GM23338 (cell line): ENCODE results near the gene FRMD4A. TPM values are rescaled to one million over a fixed set of nuclear protein-coding genes. Genes with fewer than 3 reads are reported as not detected.
"Not testable (repeated sequence)": the region's sequence is repeated elsewhere in the genome, so short reads cannot be mapped to it uniquely, and the experiment has no call there.

Experiments
- ATAC-seq: fragments of 200-7000 bp; cut with Tn5 transposase; 3 replicates; pipeline ENCODE4 v1.9.1; 2020
- DNase-seq: peaks from one replicate; pipeline ENCODE4 v3.0.0-alpha.2; 2015; ENCODE audit warnings: low spot score
- H2AFZ ChIP-seq: fragments of 200-600 bp; sonication (generic); 2 replicates; pipeline ENCODE4 v1.8.0; 2016; ENCODE audit warnings: antibody characterized with exemption, mild to moderate bottlenecking, moderate library complexity
- H3F3A ChIP-seq: fragments of 200-600 bp; sonication (generic); replicated peaks from 2 replicates; pipeline ENCODE4 v1.8.0; 2017; ENCODE audit warnings: antibody characterized with exemption, mixed run types, low read depth
- H3K27ac ChIP-seq: fragments of 200-600 bp; sonication (generic); 2 replicates; pipeline ENCODE4 v1.6.1; 2016; ENCODE audit warnings: low read depth
- H3K27me3 ChIP-seq: fragments of 200-600 bp; sonication (generic); 2 replicates; pipeline ENCODE4 v1.8.0; 2016; ENCODE audit warnings: mild to moderate bottlenecking, mixed run types, moderate library complexity; ENCODE audit not compliant: insufficient read depth
- H3K36me3 ChIP-seq: fragments of 200-600 bp; sonication (generic); 2 replicates; pipeline ENCODE4 v1.8.0; 2016; ENCODE audit warnings: mild to moderate bottlenecking; ENCODE audit not compliant: insufficient read depth
- H3K4me1 ChIP-seq: fragments of 200-600 bp; sonication (generic); 2 replicates; pipeline ENCODE4 v1.8.0; 2016; ENCODE audit warnings: mild to moderate bottlenecking, moderate library complexity; ENCODE audit not compliant: insufficient read depth
- H3K4me2 ChIP-seq: fragments of 200-600 bp; sonication (generic); 2 replicates; pipeline ENCODE4 v1.7.1; 2017; ENCODE audit warnings: mixed run types
- H3K4me3 ChIP-seq: fragments of 200-600 bp; sonication (generic); 2 replicates; pipeline ENCODE4 v1.6.1; 2016; ENCODE audit warnings: mixed run types
- H3K79me2 ChIP-seq: fragments of 200-600 bp; sonication (generic); replicated peaks from 2 replicates; pipeline ENCODE4 v1.8.0; 2017; ENCODE audit warnings: mild to moderate bottlenecking; ENCODE audit not compliant: insufficient read depth
- H3K9me2 ChIP-seq: fragments of 200-600 bp; sonication (generic); 2 replicates; pipeline ENCODE4 v1.8.0; 2017; ENCODE audit not compliant: insufficient read depth
- H4K20me1 ChIP-seq: fragments of 200-600 bp; sonication (generic); replicated peaks from 2 replicates; pipeline ENCODE4 v1.8.0; 2017; ENCODE audit warnings: mild to moderate bottlenecking; ENCODE audit not compliant: insufficient read depth
- H3K27ac Mint-ChIP-seq: 2 replicates; pipeline ENCODE4 v1.8.0; 2020; ENCODE audit warnings: inconsistent platforms, mild to moderate bottlenecking, moderate library complexity, mixed read lengths
- H3K27me3 Mint-ChIP-seq: 3 replicates; pipeline ENCODE4 v1.8.0; 2022; ENCODE audit warnings: low read depth, mild to moderate bottlenecking, moderate library complexity, mixed read lengths, inconsistent platforms; ENCODE audit not compliant: insufficient read depth, poor library complexity
- H3K36me3 Mint-ChIP-seq: 3 replicates; pipeline ENCODE4 v1.8.0; 2021; ENCODE audit warnings: low read depth, mild to moderate bottlenecking, inconsistent platforms, moderate library complexity, mixed read lengths
- H3K4me1 Mint-ChIP-seq: 3 replicates; pipeline ENCODE4 v1.8.0; 2020; ENCODE audit warnings: mild to moderate bottlenecking, inconsistent platforms, mixed read lengths
- H3K4me3 Mint-ChIP-seq: 3 replicates; pipeline ENCODE4 v1.8.0; 2021; ENCODE audit warnings: moderate library complexity, mild to moderate bottlenecking, inconsistent platforms, mixed read lengths
- H3K9me3 Mint-ChIP-seq: 3 replicates; pipeline ENCODE4 v1.8.0; 2020; ENCODE audit warnings: moderate library complexity, mild to moderate bottlenecking, inconsistent platforms, mixed read lengths
- EZH2 ChIP-seq: fragments of 200-600 bp; sonication (generic); IDR thresholded peaks from one replicate; pipeline ENCODE4 v1.8.0; 2017; ENCODE audit warnings: antibody characterized with exemption, mild to moderate bottlenecking, low read depth; ENCODE audit not compliant: unreplicated experiment
- NANOG ChIP-seq: IDR thresholded peaks from 2 replicates; pipeline ENCODE4 v1.6.1; 2016; ENCODE audit warnings: antibody characterized with exemption, borderline replicate concordance
- POLR2AphosphoS5 ChIP-seq: IDR thresholded peaks from 2 replicates; pipeline ENCODE4 v1.6.1; 2016; ENCODE audit warnings: antibody characterized with exemption, low read depth
- ZNF462 ChIP-seq: fragments of 250-450 bp; sonication (Bioruptor Pico); IDR thresholded peaks from 2 replicates; pipeline ENCODE4 v1.5.0; 2020; ENCODE audit warnings: mild to moderate bottlenecking, moderate library complexity
- polyA plus RNA-seq: library from polyadenylated mRNA; unstranded; fragments of >200 nt; fragmentation: Nextera tagmentation; extraction: Ambion mirVana; gene quantifications from 2 replicates; pipeline ENCODE4 v1.2.1, GENCODE V29; 2016
- total RNA-seq: library from RNA; depleted of rRNA; stranded (reverse); fragments of >200 nt; shearing (Covaris generic); gene quantifications from 2 replicates; pipeline ENCODE4 v1.2.3, GENCODE V29; 2014

Gene FRMD4A
- total and polyA plus RNA-seq, 2 experiments from 2014 or later = 14.0 to 20.1 TPM

DNA sequence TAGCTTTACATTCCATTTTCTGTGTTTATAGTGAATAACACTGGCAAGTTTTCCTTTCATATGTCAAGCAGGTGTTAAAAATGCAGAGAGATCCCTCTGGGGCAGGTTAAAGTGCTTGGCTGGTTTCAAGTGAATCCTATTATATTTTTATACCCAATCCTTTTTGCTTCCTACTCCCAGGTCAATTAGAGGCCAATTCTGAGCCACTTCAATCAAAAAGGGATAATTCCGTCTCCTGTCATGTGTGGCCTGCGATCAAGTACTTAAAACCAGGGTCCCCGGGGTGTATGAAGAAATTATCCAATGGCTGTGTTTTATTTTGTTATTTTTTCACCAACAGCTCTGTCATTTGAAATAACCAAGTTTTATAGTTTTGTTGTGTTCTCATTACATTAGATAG lies 430.8 kb downstream of the FRMD4A start (continued):
- TF ChIP-seq ZNF462 (no peak), POLR2AphosphoS5 (no peak), EZH2 (no peak), NANOG (no peak)

DNA sequence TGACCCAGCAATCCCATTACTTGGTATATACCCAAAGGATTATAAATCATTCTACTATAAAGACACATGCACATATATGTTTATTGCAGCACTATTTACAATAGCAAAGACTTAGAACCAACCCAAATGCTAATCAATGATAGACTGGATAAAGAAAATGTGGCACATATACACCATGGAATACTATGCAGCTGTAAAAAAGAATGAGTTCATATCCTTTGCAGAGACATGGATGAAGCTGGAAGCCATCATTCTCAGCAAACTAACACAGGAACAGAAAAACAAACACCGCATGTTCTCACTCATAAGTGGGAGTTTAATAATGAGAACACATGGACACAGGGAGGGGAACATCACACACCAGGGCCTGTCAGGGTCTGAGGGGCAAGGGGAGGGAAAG lies 434.6 kb downstream of the FRMD4A start:
- Histone ChIP-seq H3K4me1 (peaks cover 18% of the 10 kb centered on the region), H3K27me3 (peaks cover 21% of the 10 kb centered on the region)
- H3K79me2 ChIP-seq, H3K27ac Mint-ChIP-seq, H3K9me2 ChIP-seq, DNase-seq, H3K9me3 Mint-ChIP-seq, H4K20me1 ChIP-seq, H3K4me2 ChIP-seq, H3K36me3 ChIP-seq, H3K4me3 ChIP-seq, H3F3A ChIP-seq, ATAC-seq, H3K4me3 Mint-ChIP-seq, H3K27ac ChIP-seq, H2AFZ ChIP-seq, H3K36me3 Mint-ChIP-seq: not testable (repeated sequence)
- Mint-ChIP-seq H3K27me3 (peaks cover 19% of the 10 kb centered on the region), H3K4me1 (peaks cover 17% of the 10 kb centered on the region)

GRCh38 chr10:13894412-13895093 lies 436.2 kb downstream of the FRMD4A start:
- Histone ChIP-seq H3K27ac (no peak overlapping the region), H4K20me1 (no peaks in the 10 kb centered on the region), H3K4me2 (0 out of 2 replicates have a peak overlapping the region, but pooled peaks have one; percentile 38), H3K4me1 (peaks cover 27% of the 10 kb centered on the region), H2AFZ (no peak overlapping the region), H3K27me3 (peaks cover 36% of the 10 kb centered on the region), H3K36me3 (no peaks in the 10 kb centered on the region), H3F3A (no peaks in the 10 kb centered on the region), H3K4me3 (no peak overlapping the region), H3K79me2 (peaks cover 9% of the 10 kb centered on the region), H3K9me2 (no peaks in the 10 kb centered on the region)
- ATAC-seq = no peak
- Mint-ChIP-seq H3K27me3 (peaks cover 33% of the 10 kb centered on the region), H3K4me3 (no peak overlapping the region; the same call in 2 of the 3 replicates), H3K27ac (no peak overlapping the region), H3K9me3 (no peaks in the 10 kb centered on the region), H3K4me1 (peaks cover 27% of the 10 kb centered on the region), H3K36me3 (no peaks in the 10 kb centered on the region)
- no peak for DNase-seq
- no peak for TF ChIP-seq ZNF462
